ENCODE data around the gene TLL1.

The TLL1 gene

GRCh38 chr4:166064721-166065120, 191.7 kb downstream of the TLL1 start:
- DNase-seq = no peak
- H3K4me1 ChIP-seq (ENCODE audit: low read length) = no peaks in the 10 kb centered on the region
- H3K27ac ChIP-seq (ENCODE audit: low read length) = no peak overlapping the region
- H3F3A ChIP-seq (ENCODE audit: insufficient read depth, low read length) = no peaks in the 10 kb centered on the region
- H3K36me3 ChIP-seq (replicated peaks; ENCODE audit: insufficient read depth, low read length) = no peaks in the 10 kb centered on the region
- H3K9me2 ChIP-seq (replicated peaks; ENCODE audit: insufficient read depth, low read length) = no peaks in the 10 kb centered on the region
- TF ChIP-seq EZH2 (optimal IDR thresholded peaks at IDR 0.05; ENCODE audit: low read depth, low read length) = no peak
- no peak for TF ChIP-seq EZH2phosphoT487 (IDR thresholded peaks at IDR 0.05; ENCODE audit: low read length)
- TF ChIP-seq CTCF (IDR thresholded peaks at IDR 0.05; ENCODE audit: low read length) = no peak
- no peak overlapping the region for H3K9ac ChIP-seq (ENCODE audit: low read length)
- H3K79me2 ChIP-seq (ENCODE audit: low read length) = no peaks in the 10 kb centered on the region
- H3K4me3 ChIP-seq (ENCODE audit: low read length) = no peak overlapping the region
- no peaks in the 10 kb centered on the region for H3K9me3 ChIP-seq (replicated peaks; ENCODE audit: insufficient read depth, low read length)
- no peaks in the 10 kb centered on the region for H4K20me1 ChIP-seq (ENCODE audit: insufficient read depth, low read length)
- H3K27me3 ChIP-seq (replicated peaks; ENCODE audit: insufficient read depth, low read length) = no peaks in the 10 kb centered on the region
- H2AFZ ChIP-seq (ENCODE audit: low read length) = no peak overlapping the region
- H3K4me2 ChIP-seq (ENCODE audit: low read depth, low read length) = no peak overlapping the region

- H3K4me1 ChIP-seq (ENCODE audit: low read length) = no peaks in the 10 kb centered on the region
- H3K36me3 ChIP-seq (replicated peaks; ENCODE audit: insufficient read depth, low read length) = no peaks in the 10 kb centered on the region
- H3K4me2 ChIP-seq (ENCODE audit: low read depth, low read length) = no peak overlapping the region
Measured at GRCh38 chr4:166065324-166065723, 192.3 kb downstream of the TLL1 start.

GRCh38 chr4:166066936-166067335, 193.9 kb downstream of the TLL1 start:
- no peak for TF ChIP-seq EZH2phosphoT487 (IDR thresholded peaks at IDR 0.05; ENCODE audit: low read length)
- no peak for TF ChIP-seq CTCF (IDR thresholded peaks at IDR 0.05; ENCODE audit: low read length)
- TF ChIP-seq EZH2 (optimal IDR thresholded peaks at IDR 0.05; ENCODE audit: low read depth, low read length) = no peak
- H3F3A ChIP-seq (ENCODE audit: insufficient read depth, low read length) = no peaks in the 10 kb centered on the region
- no peak for DNase-seq
- H2AFZ ChIP-seq (ENCODE audit: low read length) = no peak overlapping the region
- H3K9me3 ChIP-seq (replicated peaks; ENCODE audit: insufficient read depth, low read length) = no peaks in the 10 kb centered on the region
- H3K4me1 ChIP-seq (ENCODE audit: low read length) = no peaks in the 10 kb centered on the region
- H3K9me2 ChIP-seq (replicated peaks; ENCODE audit: insufficient read depth, low read length) = no peaks in the 10 kb centered on the region
- no peaks in the 10 kb centered on the region for H4K20me1 ChIP-seq (ENCODE audit: insufficient read depth, low read length)
- no peaks in the 10 kb centered on the region for H3K79me2 ChIP-seq (ENCODE audit: low read length)
- H3K36me3 ChIP-seq (replicated peaks; ENCODE audit: insufficient read depth, low read length) = no peaks in the 10 kb centered on the region
- H3K4me3 ChIP-seq (ENCODE audit: low read length) = no peak overlapping the region
- no peak overlapping the region for H3K4me2 ChIP-seq (ENCODE audit: low read depth, low read length)
- no peaks in the 10 kb centered on the region for H3K27me3 ChIP-seq (replicated peaks; ENCODE audit: insufficient read depth, low read length)
- H3K9ac ChIP-seq (ENCODE audit: low read length) = no peak overlapping the region
- no peak overlapping the region for H3K27ac ChIP-seq (ENCODE audit: low read length)

More at GRCh38 chr4:166065324-166065723, 192.3 kb downstream of the TLL1 start:
- TF ChIP-seq EZH2 (optimal IDR thresholded peaks at IDR 0.05; ENCODE audit: low read depth, low read length) (no peak), EZH2phosphoT487 (IDR thresholded peaks at IDR 0.05; ENCODE audit: low read length) (no peak), CTCF (IDR thresholded peaks at IDR 0.05; ENCODE audit: low read length) (no peak)
- Histone ChIP-seq H3K79me2 (ENCODE audit: low read length) (no peaks in the 10 kb centered on the region), H3K27ac (ENCODE audit: low read length) (no peak overlapping the region), H3K4me3 (ENCODE audit: low read length) (no peak overlapping the region), H3K9ac (ENCODE audit: low read length) (no peak overlapping the region), H3K9me2 (replicated peaks; ENCODE audit: insufficient read depth, low read length) (no peaks in the 10 kb centered on the region), H3F3A (ENCODE audit: insufficient read depth, low read length) (no peaks in the 10 kb centered on the region), H2AFZ (ENCODE audit: low read length) (no peak overlapping the region), H3K27me3 (replicated peaks; ENCODE audit: insufficient read depth, low read length) (no peaks in the 10 kb centered on the region), H3K9me3 (replicated peaks; ENCODE audit: insufficient read depth, low read length) (no peaks in the 10 kb centered on the region), H4K20me1 (ENCODE audit: insufficient read depth, low read length) (no peaks in the 10 kb centered on the region)
- no peak for DNase-seq

Measured in MM.1S (cell line).